ENCODE data around the gene HJURP.

HJURP gene

GRCh38 chr2:233811732-233812131 lies 42.6 kb downstream of the HJURP start:
- DNase-seq = no peak

GRCh38 chr2:233811087-233811486 lies 43.2 kb downstream of the HJURP start:
- DNase-seq = no peak

- DNase-seq = no peak
Observed at GRCh38 chr2:233810385-233810784, 44.0 kb downstream of the HJURP start.

- DNase-seq = no peak
Observed at GRCh38 chr2:233807966-233808935, 46.1 kb downstream of the HJURP start.

DNA sequence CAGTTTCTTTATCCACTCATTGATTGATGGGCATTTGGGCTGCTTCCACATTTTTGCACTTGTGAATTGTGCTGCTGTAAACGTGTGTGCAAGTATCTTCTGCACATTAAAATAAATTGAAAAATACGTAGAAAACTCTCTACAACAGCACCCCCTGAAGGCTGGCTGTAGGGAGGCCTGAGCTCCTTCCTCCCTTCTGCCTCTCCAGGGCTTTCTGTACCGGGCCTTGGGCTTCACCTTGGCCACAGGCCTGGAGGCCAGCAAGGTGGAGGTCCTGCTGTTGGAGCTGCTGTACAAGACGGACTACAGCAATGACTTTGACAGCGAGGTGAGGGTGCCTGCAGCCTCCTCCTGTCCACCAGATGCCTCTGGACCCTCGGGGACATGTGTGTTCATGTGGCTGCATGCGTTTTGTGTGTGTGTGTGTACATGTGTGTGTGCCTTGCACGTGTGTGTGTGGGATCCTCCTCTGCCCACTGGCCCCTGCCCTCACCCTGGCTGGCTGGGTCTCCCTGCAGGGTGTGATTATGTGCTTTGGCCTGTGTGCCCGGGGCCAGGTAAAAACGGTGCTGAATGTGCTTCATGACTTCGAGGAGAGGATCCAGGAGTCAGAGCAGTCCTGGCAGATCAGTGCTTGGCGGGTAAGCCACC lies 47.0 kb downstream of the HJURP start:
- no peak for DNase-seq

GRCh38 chr2:233803994-233804393 lies 50.3 kb downstream of the HJURP start:
- DNase-seq = no peak

- DNase-seq = no peak
Observed at GRCh38 chr2:233803292-233803911, 50.9 kb downstream of the HJURP start.

DNA sequence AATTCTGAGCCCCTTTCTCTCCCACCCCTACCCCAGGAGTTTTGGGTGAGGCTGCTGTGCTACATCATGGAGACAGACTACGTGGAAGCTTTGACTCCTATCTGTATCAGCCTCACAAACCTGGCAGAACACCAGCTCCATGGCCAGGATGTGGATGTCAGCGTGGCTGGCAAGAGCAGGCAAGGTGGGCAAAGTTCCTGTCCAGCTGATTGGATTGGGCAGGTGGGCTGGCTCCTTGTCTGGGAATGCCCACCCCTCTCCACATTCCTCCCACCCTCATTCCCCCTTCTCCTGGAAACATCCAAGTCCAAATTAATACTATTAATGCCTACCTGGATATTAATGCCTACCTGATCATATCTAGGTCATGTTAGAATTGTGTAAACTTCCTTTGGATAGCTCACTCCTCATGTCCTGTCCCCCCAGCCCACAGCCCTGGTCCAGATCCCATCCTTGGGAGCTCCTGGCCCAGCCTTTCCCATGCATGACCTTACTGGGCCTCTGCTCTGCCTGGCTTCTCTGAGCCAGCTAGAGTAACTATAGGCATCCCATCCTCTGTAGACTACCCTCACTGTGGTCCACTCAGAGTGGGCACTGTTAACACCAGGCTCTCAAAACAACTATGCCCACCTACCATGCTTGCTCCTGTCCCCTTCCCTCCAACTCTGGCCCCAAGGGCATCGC lies 52.1 kb downstream of the HJURP start:
- no peak for DNase-seq

DNA sequence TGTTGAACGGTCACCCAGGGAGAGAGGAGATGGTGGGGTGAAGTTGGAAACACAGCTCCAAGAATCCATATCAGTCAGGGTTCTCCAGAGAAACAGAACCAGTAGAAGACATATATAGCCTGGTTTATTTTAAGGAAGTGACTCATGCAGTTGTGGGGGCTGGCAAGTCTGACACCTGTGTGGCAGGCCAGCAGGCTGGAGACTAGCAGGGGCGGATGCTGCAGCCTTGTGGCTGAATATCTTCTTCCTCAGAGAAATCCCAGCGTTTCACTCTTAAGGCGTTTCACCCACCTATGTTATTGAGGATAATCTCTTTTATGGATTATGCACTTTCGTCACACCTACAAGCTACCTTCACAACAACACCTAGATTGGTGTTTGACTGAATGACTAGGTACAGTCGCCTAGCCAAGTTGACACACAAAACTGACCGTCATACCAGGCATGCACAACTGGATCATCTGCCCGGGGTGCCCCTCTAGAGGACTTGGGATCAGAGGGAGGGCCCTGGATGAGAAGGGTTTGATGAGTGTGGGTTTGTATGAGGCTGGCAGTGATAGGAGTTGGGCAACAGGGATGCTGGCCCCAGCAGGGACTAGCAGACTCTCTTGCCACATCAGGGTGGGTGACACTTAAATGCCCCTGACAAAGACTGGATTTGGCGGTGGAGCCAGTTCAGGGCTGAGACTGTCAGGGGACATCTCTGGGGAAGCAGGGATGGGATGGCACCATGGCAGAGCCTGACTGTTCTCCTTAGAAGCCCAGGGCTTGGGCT lies 52.8 kb downstream of the HJURP start:
- no peak for DNase-seq

DNA sequence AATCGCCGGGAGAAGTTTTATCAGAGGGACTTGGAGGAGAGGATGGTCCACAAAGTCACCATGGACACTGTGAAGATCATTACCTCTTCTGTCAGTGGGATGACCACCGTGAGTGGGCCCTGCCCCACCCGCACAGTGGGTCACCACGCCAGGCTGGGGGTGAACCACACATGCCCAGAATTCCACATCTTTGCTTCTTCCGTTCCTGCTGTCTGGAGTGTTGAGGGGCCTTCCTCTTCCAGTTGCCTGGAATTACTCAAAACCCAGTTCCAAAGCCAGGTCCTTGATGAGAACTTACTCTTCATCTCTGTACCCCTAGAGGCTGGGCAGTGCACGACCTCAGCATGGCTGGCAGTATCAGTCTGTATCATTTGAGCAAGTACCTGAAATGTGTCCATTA lies 54.1 kb downstream of the HJURP start:
- DNase-seq = no peak

DNA sequence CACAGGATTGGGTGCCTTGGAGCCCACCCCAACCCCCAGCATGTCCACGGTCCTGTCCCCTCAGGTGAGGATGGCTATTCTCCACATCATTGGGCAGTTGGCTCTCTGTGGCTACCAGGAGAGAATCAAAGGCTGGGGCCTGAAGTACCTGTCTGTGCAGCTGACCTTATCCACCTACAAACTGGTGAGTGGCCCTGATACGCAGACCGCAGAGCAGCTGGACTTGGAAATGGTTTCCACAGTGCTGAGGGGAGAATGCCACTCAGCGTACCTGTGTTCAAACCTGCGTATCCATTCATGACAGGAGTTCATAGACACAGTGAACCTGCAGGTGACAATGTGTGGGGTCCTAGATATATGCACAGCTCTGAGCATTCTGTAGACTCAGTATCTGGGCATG lies 54.6 kb downstream of the HJURP start:
- no peak for DNase-seq

- DNase-seq = no peak
Observed at GRCh38 chr2:233799087-233799665, 55.2 kb downstream of the HJURP start.

DNA sequence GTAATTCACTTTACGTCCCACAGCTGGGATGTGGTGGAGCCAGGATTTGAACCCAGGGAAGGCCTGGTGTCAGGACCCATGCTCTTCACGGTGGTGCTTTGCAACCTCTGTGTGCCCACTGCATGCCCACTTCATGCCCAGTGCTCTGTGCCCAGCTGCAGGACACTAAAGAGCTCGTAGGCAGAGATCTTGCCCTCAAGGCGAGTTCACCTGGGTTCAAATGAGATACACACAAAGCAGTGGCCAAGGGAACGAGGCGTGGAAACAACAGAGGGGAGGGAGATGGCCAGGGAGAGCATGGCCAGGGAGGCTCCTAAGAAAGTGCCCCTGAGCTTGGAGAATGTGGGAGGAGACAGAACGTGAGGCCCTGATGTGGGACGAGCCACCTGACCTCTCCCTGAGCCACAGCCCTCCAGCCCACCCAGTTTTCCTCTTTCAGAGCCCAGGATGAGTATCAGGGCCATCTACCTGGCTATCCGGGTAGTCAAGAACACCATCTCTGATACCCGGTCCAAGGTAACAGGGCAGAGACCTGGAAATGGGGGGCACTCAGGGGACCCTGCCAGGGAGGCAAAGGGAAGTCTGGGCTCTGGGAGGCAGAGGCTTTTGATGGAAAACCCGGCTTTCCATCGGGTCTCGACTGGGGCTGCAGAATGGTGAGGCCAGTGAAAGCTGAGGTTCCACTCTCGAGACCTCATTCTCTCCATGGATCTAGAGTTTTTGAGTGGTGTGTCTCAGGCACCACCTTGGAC lies 55.8 kb downstream of the HJURP start:
- no peak for DNase-seq

DNA sequence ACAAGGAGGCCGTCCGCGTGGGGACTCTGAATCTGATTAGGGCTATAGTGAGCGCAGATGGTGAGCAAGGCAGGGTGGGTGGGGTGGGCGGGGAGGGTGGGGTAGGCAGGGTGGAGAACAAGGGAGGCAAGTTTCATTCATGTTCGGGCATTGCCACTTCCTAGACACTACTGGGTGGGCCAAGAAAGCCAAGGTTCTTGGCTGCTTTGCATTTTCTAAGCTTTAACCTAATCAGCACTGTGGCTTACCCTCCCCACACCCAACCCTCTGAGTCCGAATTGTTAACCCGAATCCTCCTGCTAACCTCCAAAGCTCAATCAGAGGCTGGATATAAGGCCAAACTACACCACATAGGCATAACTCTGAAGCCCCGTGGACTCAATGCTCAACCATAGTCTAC lies 58.1 kb downstream of the HJURP start:
- DNase-seq = no peak

- no peak for DNase-seq
Observed at GRCh38 chr2:233795735-233796171, 58.6 kb downstream of the HJURP start.

GRCh38 chr2:233794128-233794658 lies 60.1 kb downstream of the HJURP start:
- DNase-seq = no peak

DNA sequence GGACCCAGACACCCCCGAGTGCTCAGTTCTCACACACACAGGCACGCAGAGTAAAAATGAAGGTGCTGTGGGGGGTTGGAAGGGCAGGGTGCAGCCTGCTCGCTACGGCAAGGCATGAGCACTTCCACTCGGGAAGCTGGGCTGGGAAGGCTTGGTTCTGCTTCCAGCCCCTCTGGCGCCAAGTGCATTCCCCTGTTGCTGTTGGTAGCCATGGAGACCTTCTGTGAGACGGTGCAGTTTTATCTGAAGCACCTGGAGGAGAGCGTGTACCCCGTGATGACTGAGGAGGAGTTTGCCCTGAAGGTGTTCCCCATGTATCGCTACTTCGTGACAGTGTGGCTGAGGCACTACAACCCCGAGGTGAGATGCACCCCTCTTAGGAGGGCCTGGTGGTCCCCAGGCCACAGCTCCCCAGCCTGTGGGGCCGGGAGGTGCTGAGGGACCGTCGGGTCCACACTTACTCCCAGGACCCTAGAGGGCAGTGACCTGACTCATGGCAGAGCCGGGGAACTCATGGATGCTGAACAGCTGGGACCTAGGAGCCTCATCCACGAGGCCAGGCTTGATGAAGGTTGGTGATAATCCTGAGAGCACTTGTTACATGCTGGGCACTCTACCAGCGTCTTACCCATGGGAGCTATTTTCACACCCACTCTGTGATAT lies 60.7 kb downstream of the HJURP start:
- DNase-seq = no peak

DNA sequence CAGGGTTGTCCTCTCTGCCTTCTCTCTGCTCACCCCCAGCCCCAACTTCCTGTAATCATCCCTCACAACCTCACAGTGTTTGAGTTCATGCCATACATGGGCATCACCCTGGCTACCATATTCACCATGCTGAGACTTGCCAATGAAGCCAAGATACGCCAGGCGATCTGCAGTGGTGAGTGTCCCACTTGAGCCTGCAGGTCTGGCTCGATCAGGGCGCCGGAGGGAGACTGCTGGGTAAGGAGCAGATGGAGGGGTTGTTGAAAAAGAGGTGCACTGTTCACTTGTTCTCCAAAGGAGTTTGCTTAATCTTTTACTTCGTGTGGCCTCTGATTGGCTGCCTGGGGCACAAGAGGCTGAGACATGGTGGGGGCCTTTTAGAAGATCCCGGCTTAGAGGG lies 61.6 kb downstream of the HJURP start:
- DNase-seq = no peak

DNA sequence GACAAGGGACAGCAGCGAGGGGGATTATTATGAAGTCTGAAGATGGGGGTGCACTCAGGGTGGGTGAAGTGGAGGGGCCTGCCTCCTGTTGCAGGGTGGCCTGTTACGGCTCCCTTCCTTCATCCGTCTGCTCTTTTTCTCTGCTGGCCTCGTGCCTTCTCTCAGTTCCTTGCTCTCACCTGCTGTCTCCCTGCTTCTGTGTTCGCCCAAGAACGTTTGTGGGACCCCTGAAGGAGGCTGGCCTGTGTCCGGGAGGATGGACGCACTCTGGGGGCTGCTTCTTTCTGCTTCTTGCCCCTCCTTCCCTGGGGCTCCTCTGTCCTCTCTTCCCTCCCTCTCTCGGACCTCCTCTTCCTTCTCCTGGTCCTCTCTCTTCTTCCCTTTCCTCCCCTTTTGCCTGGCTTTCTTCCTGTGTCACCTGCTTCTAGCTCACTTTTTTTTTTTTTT lies 62.4 kb downstream of the HJURP start:
- no peak for DNase-seq
